ENCODE results near the gene LOXHD1.

GRCh38 chr18:46538376-46538775, 118.6 kb downstream of the LOXHD1 start:
- TF ChIP-seq RELA (CRISPR knock-in tag; IDR thresholded peaks at IDR 0.05; ENCODE audit: borderline replicate concordance) (no peak), ZNF512 (CRISPR knock-in tag; IDR thresholded peaks at IDR 0.05; ENCODE audit: borderline replicate concordance) (no peak), GABPB1 (CRISPR knock-in tag; IDR thresholded peaks at IDR 0.05) (no peak), NFYB (CRISPR knock-in tag; conservative IDR thresholded peaks at IDR 0.05; ENCODE audit: low read depth) (no peak)
- TF ChIP-seq, protein P1, sequence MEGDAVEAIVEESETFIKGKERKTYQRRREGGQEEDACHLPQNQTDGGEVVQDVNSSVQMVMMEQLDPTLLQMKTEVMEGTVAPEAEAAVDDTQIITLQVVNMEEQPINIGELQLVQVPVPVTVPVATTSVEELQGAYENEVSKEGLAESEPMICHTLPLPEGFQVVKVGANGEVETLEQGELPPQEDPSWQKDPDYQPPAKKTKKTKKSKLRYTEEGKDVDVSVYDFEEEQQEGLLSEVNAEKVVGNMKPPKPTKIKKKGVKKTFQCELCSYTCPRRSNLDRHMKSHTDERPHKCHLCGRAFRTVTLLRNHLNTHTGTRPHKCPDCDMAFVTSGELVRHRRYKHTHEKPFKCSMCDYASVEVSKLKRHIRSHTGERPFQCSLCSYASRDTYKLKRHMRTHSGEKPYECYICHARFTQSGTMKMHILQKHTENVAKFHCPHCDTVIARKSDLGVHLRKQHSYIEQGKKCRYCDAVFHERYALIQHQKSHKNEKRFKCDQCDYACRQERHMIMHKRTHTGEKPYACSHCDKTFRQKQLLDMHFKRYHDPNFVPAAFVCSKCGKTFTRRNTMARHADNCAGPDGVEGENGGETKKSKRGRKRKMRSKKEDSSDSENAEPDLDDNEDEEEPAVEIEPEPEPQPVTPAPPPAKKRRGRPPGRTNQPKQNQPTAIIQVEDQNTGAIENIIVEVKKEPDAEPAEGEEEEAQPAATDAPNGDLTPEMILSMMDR (IDR thresholded peaks at IDR 0.05): no peak
- TF ChIP-seq, protein P2, sequence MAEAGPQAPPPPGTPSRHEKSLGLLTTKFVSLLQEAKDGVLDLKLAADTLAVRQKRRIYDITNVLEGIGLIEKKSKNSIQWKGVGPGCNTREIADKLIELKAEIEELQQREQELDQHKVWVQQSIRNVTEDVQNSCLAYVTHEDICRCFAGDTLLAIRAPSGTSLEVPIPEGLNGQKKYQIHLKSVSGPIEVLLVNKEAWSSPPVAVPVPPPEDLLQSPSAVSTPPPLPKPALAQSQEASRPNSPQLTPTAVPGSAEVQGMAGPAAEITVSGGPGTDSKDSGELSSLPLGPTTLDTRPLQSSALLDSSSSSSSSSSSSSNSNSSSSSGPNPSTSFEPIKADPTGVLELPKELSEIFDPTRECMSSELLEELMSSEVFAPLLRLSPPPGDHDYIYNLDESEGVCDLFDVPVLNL (CRISPR knock-in tag; IDR thresholded peaks at IDR 0.05; ENCODE audit: borderline replicate concordance, low read depth): no peak
